Activated CD4-positive, CD25-positive, alpha-beta regulatory T cell (primary cell): ENCODE results near the gene IQSEC1.
A peak's percentile ranks its signal among the peaks of the same experiment; 100 is the strongest.

Experiments used
- DNase-seq, 4 experiments: peaks; one replicate each; lab custom pipeline; 2025; lab: John Stamatoyannopoulos, UW

Gene IQSEC1

DNA sequence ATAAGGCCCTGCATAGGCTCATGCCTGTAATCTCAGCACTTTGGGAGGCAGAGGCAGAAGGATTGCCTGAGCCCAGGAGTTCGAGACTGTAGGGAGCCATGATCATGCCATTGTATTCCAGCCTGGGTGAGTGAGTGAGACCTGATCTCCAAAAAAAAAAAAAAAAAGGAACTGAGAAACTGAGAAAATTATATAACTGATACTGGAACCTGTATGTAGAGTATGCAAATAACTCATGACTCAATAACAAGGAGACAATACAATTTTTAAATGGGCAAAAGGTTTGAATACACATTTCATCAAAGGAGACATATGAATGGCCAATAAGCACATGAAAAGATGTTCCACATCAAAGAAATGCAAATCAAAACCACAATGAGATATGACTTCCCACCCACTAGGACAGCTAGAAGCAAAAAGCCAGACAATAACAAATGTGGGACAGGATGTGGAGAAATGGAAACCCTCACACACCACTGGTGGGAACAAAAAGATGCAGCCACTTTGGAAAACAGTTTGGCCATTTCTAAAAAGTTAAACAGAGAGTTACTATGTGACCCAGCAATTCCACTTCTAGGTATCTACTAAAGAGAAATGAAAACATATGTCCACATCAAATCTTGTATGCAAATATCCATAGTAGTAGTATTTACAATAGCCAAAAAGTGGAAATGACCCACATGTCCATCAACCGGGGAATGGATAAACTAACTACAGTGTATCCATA lies 70.7 kb downstream of the IQSEC1 start:
- no peak for DNase-seq

GRCh38 chr3:12999147-13000140 lies 73.8 kb downstream of the IQSEC1 start:
- DNase-seq = no peak

- DNase-seq = no peak
These were observed 74.6 kb downstream of the IQSEC1 start for GRCh38 chr3:12998648-12999047.

DNA sequence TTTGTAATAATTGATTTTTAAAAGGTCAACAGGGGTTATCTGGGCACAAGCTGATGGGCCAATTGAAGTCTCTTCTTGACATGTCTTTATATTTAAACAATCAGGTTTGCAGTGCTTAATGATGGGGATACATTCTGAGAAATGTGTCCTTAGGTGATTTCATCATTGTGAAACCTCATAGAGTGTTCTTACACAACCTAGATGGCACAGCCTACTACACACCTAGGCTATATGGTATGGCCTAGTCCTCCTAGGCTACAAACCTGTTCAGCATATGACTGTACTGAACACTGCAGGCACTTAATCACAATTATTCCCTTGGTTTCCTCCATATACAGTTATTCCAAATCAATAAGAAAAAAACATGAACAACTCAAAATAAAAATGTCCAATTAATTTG lies 75.8 kb downstream of the IQSEC1 start:
- no peak for DNase-seq

- DNase-seq = no peak
These were observed 77.1 kb downstream of the IQSEC1 start for GRCh38 chr3:12996181-12996506.

DNA sequence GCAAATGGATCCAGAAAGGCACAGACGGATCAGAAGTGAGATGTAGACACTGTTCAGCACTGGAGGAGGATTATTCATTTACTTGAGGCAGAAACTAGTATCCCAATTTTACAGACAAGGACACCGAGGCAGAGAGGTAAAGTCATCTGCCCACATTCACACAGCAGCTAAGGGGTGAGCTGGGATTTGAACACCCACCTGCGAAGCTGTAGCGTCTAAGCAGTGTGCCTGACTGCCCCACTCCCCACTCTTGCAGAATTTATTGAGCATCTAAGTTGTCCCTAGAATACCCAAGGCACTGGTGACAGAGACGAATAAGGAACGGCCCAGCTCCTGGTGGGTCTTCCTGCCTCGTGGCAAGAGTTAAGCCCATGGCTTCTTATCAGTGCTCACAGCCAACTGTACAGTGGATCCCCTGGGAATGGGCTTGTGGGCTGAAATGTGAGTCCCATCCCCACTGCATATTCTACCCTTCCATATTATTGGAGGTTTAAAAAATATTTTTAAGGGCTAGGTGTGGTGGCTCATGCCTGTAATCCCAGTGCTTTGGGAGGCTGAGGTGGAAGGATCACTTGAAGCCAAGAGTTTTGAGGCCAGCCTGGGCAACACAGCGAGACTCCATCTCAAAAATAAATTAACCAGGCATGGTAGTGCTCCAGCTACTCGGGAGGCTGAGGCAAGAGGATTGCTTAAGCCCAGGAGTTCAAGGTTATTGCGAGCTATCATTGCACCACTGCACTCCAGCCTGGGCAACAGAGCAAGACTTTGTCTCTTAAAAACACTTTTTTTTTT lies 77.6 kb downstream of the IQSEC1 start:
- DNase-seq = no peak

- DNase-seq = peak; percentile 75 to 78 (median 77)
These were observed 78.4 kb downstream of the IQSEC1 start for GRCh38 chr3:12994607-12995388.

GRCh38 chr3:12994357-12994606 lies 78.9 kb downstream of the IQSEC1 start:
- DNase-seq = no peak

DNA sequence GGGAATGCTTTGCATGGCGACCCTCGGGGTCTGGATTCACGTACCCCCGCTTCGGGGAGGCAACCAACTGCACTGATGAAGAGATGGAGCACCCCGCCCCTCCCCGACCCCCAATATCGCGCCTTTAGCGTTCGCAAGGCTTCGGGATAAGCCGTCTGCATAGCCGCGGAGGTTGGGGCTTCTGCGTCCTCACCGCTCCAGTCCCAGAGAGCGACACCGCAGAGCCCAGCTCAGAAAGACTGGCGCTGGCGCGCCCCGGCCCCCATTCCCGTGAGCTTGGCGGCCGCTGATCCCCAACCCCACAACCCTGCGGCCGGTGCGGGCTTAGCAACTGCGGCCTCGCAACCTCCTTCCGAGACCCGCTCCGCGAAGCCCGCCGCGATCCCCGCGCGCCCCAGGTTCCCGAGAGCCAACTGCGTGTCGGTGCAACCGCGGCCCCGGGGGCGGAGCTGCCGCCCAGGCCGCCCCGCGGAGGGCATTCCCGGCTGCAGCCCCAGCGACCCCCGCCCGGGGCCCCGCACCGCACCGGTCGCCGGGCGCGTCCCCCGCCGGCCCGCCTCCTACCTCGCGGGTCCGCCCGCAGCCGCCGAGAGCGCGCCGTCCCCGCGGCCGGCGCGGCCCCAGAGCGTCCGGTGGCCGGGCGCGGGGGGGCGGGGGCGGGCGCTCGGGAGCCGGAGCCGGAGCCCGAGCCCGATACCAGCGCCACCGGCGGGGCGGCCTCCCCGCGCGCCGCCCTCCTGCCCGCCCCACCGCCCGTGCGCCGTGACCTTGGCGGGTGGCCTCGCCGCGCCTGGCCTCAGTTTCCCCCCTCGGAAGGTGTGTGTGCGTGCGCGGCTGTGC lies 79.5 kb downstream of the IQSEC1 start:
- DNase-seq = no peak

GRCh38 chr3:12992629-12993516 lies 80.4 kb downstream of the IQSEC1 start:
- DNase-seq = no peak

DNA sequence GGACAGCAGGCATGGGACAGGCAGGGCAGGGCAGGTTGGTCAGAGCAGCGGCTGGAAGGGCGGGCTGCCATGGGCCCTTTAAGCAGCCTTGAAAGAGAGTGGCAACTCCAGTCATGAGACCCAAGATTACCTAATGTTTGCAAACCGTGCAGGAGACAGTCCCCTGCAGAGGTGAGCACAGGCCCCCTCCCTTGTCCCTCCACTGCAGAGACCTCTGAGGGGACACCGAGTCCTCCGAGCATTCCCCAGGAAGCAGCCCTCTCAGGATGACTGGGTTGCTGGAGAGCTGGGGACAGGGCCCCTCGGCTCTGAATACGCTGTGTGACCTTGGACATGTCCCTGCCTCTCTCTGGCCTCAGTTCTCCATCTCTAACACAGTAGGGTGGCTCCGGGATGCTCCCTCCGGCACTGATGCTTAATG lies 81.4 kb downstream of the IQSEC1 start:
- no peak for DNase-seq

- DNase-seq = no peak
These were observed 81.8 kb downstream of the IQSEC1 start for GRCh38 chr3:12991481-12991837.

- DNase-seq = no peak
These were observed 82.3 kb downstream of the IQSEC1 start for GRCh38 chr3:12990781-12991480.

DNA sequence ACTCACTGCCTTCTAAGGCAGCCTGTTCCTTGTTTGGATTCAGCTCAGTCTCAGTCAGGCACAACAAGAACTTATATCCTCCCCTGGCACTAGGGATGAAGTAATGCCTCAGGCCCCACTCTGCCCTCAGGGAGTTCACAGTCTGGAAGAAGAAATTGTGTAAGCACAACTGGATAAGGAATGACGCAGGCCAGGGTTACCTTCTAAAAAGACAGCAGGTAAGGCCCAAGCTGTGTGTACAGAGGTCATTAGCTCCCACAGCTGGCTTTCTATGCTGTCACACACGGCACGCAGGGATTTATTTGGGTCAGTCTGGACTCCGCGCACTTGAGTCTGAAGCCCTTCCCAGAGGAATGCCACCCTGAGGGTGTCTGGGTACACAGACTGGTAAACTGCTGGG lies 82.9 kb downstream of the IQSEC1 start:
- DNase-seq = no peak

DNA sequence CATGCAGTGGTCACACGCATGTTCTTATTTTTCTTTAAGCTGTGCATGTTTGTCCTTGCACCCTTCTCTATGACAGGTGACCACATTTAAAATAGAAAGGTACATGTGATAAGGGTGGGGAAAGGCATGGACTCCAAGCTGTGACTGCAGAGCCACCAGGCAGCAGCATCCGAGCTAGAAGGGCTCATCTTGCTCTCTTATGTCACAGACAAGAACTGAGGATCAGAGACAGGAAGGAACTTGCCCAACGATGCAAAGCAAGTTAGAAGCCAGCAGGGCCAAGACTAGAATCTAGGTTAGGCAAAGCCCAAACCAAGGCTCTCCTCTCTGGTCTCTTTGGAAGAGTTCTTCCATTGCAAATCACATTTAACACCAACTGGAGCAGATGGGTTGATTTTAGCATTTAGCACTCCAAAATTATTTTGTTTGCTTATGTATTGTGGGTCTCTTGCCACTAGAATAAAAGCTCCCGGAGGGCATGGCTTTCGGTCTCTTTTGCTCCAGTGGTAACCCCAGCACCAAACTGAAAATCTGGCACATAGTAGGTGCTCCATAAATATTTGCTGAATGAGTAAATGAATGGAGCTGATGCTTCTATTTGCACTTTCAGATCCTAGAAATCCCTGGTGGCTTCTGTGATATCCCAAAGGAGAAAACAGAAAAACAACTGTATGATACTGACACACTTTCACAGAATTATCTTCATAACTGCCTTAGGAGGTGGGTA lies 84.3 kb downstream of the IQSEC1 start:
- DNase-seq = no peak

DNA sequence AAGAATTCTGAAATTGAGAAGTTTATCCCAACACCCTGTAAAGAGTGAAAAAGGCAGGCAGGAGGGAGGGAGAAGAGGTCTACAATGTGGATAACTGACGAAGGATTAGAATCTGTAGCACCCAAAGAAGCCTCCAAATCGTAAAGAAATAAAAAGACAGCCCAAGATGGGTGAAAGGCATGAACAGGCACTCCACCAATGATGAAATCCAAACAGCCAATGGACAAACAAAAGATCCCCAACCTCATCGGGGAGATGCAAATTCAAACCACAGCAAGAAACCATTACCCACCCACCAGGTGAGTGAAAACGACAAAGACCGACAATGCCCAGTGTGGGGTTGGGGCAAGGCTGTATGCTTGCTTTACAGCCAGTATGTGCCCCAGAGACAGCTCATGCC lies 85.6 kb downstream of the IQSEC1 start:
- no peak for DNase-seq

DNA sequence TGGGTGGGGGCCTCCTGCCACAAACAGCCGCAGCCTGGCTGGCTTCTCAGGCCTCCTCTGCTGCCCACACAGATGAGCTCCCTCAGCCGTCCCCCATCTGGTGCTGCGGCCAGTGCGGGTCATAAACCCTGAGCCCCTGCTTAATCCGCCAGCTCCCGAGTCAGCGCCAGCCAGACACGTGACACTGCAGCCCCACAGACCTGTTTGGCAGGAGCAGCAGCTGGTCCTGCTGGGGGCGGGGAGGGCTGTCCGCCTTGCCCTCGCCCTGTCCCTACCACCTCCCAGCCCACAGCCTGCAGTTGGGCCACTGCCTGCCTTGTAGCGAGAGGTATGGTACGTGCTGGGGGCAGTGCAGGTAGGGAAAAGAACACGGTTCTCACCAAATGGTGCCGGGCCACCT lies 86.2 kb downstream of the IQSEC1 start:
- no peak for DNase-seq

GRCh38 chr3:12986521-12986920 lies 86.7 kb downstream of the IQSEC1 start:
- no peak for DNase-seq

DNA sequence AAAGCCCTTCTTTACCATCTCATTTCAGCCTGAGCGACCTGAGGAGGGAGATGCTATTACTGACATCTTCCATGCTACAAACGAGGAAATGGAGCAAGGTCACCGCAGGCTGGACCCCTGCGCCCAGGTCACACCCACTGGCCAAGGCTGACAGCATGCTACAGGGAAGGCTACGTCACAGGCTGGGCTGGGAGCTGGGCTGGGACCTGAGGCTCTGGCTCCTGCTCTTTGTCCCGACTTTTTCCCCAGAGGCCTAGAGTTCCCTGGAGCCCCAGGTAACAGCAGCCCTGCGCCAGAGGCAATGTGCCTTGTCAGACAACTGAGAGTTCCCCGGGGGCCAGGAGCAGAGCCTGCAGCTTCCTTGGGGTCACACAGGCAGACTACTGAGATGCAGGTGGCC lies 87.2 kb downstream of the IQSEC1 start:
- no peak for DNase-seq
